GM23248 (cell line): Measurements from ENCODE around the gene STT3A. TPM values are rescaled to one million over a fixed set of nuclear protein-coding genes. Genes with fewer than 3 reads are reported as not detected.

Source experiments
- DNase-seq: peaks from one replicate; pipeline ENCODE4 v3.0.0-alpha.2; 2015
- H2AFZ ChIP-seq: fragments of 200-600 bp; sonication (generic); 2 replicates; pipeline ENCODE4 v1.6.1; 2016; ENCODE audit warnings: antibody characterized with exemption
- H3F3A ChIP-seq: fragments of 200-600 bp; sonication (generic); 2 replicates; pipeline ENCODE4 v1.6.1; 2016; ENCODE audit warnings: mild to moderate bottlenecking, antibody characterized with exemption, mixed run types; ENCODE audit not compliant: insufficient read depth
- H3K27ac ChIP-seq: fragments of 200-600 bp; sonication (generic); 2 replicates; pipeline ENCODE4 v1.5.1; 2016; ENCODE audit warnings: mild to moderate bottlenecking
- H3K27me3 ChIP-seq: fragments of 200-600 bp; sonication (generic); replicated peaks from 2 replicates; pipeline ENCODE4 v1.6.1; 2016; ENCODE audit warnings: mild to moderate bottlenecking; ENCODE audit not compliant: insufficient read depth
- H3K36me3 ChIP-seq: fragments of 200-600 bp; sonication (generic); 2 replicates; pipeline ENCODE4 v1.6.1; 2016; ENCODE audit warnings: low read depth, mild to moderate bottlenecking
- H3K4me1 ChIP-seq: fragments of 200-600 bp; sonication (generic); 2 replicates; pipeline ENCODE4 v1.6.1; 2016; ENCODE audit warnings: mild to moderate bottlenecking; ENCODE audit not compliant: insufficient read depth
- H3K4me2 ChIP-seq: fragments of 200-600 bp; sonication (generic); one replicate; pipeline ENCODE4 v1.6.1; 2016; ENCODE audit warnings: mild to moderate bottlenecking; ENCODE audit not compliant: unreplicated experiment
- H3K4me3 ChIP-seq: fragments of 200-600 bp; sonication (generic); 2 replicates; pipeline ENCODE4 v1.5.1; 2016; ENCODE audit warnings: mild to moderate bottlenecking
- H3K79me2 ChIP-seq: fragments of 200-600 bp; sonication (generic); 2 replicates; pipeline ENCODE4 v1.6.1; 2016; ENCODE audit warnings: mild to moderate bottlenecking; ENCODE audit not compliant: insufficient read depth
- H3K9ac ChIP-seq: fragments of 200-600 bp; sonication (generic); 2 replicates; pipeline ENCODE4 v1.6.1; 2016; ENCODE audit warnings: mild to moderate bottlenecking
- H3K9me2 ChIP-seq: fragments of 200-600 bp; sonication (generic); 2 replicates; pipeline ENCODE4 v1.6.1; 2016; ENCODE audit warnings: mixed run types, mild to moderate bottlenecking, moderate library complexity; ENCODE audit not compliant: insufficient read depth
- H3K9me3 ChIP-seq: fragments of 200-600 bp; sonication (generic); one replicate; pipeline ENCODE4 v1.6.1; 2017; ENCODE audit warnings: low read depth
- H4K20me1 ChIP-seq: fragments of 200-600 bp; sonication (generic); 2 replicates; pipeline ENCODE4 v1.6.0; 2016; ENCODE audit not compliant: insufficient read depth
- EZH2 ChIP-seq: fragments of 200-600 bp; sonication (generic); IDR thresholded peaks from 2 replicates; pipeline ENCODE4 v1.6.1; 2018; ENCODE audit warnings: antibody characterized with exemption, mild to moderate bottlenecking; ENCODE audit not compliant: insufficient read depth, poor library complexity, severe bottlenecking
- EZH2phosphoT487 ChIP-seq: fragments of 200-600 bp; sonication (generic); IDR thresholded peaks from 2 replicates; pipeline ENCODE4 v1.6.1; 2018; ENCODE audit warnings: antibody characterized with exemption, moderate library complexity, mild to moderate bottlenecking, low read depth; ENCODE audit not compliant: insufficient read depth
- WGBS, 2 experiments: methylation state at CpG; one replicate each; pipeline ENCODE4 v1.1.6; 2015 to 2017; ENCODE audit warnings: low lambda C conversion rate in 2 of 2, low coverage in 1 of 2; ENCODE audit errors: missing lambda C conversion rate in 2 of 2; 5-methylcytosine and 5-hydroxymethylcytosine counted together
- in situ Hi-C: fragments of 300-500 bp; cut with MboI; formaldehyde crosslinking; loops from 2 replicates; pipeline ENCODE4 v1.15.0; 2020
- polyA plus RNA-seq: library from polyadenylated mRNA; unstranded; fragments of >200 nt; fragmentation: Nextera tagmentation; extraction: Ambion mirVana; gene quantifications from 2 replicates; pipeline ENCODE4 v1.2.1, GENCODE V29; 2016
- total RNA-seq: library from RNA; depleted of rRNA; stranded (reverse); fragments of >200 nt; shearing (Covaris generic); gene quantifications from 2 replicates; pipeline ENCODE4 v1.2.3, GENCODE V29; 2014

Gene STT3A
- total and polyA plus RNA-seq, 2 experiments from 2014 or later: 245 to 289 TPM

- Histone ChIP-seq H3K9me2 (no peaks in the 10 kb centered on the region), H3K4me2 (no peak overlapping the region), H3K9me3 (no peaks in the 10 kb centered on the region), H3K4me1 (no peaks in the 10 kb centered on the region), H2AFZ (no peak overlapping the region), H3K9ac (no peak overlapping the region), H3K36me3 (no peaks in the 10 kb centered on the region), H3K4me3 (no peak overlapping the region), H3K27ac (no peak overlapping the region), H3F3A (no peaks in the 10 kb centered on the region), H3K27me3 (no peaks in the 10 kb centered on the region; the same call in none of the 2 replicates), H4K20me1 (no peaks in the 10 kb centered on the region), H3K79me2 (no peaks in the 10 kb centered on the region)
- 37% methylated on average over 1 of the region's 1 CpG for WGBS, 2 experiments
- DNase-seq: no peak
- in situ Hi-C loops: no loop called here
- TF ChIP-seq EZH2: no peak
- TF ChIP-seq EZH2phosphoT487: no peak
These were observed 39.3 kb upstream of the STT3A start for GRCh38 chr11:125553357-125553756.

GRCh38 chr11:125554038-125554437, 38.6 kb upstream of the STT3A start:
- Histone ChIP-seq H2AFZ (no peak overlapping the region), H4K20me1 (no peaks in the 10 kb centered on the region), H3K9me3 (no peaks in the 10 kb centered on the region), H3K27ac (no peak overlapping the region), H3K36me3 (no peaks in the 10 kb centered on the region), H3K9ac (no peak overlapping the region), H3K4me2 (no peak overlapping the region), H3K79me2 (no peaks in the 10 kb centered on the region), H3K27me3 (no peaks in the 10 kb centered on the region; the same call in 1 of the 2 replicates), H3K4me1 (no peaks in the 10 kb centered on the region), H3F3A (no peaks in the 10 kb centered on the region), H3K4me3 (no peak overlapping the region), H3K9me2 (no peaks in the 10 kb centered on the region)
- 47% methylated on average over 3 of the region's 3 CpGs for WGBS, 2 experiments
- no peak for DNase-seq
- TF ChIP-seq EZH2: no peak
- no peak for TF ChIP-seq EZH2phosphoT487
- in situ Hi-C loops: no loop called here

- Histone ChIP-seq H3F3A (no peaks in the 10 kb centered on the region), H4K20me1 (no peaks in the 10 kb centered on the region), H3K79me2 (no peaks in the 10 kb centered on the region), H2AFZ (no peak overlapping the region), H3K9me2 (no peaks in the 10 kb centered on the region), H3K4me3 (no peak overlapping the region), H3K27ac (no peak overlapping the region), H3K9me3 (no peaks in the 10 kb centered on the region), H3K27me3 (0 out of 2 replicates have a peak, but pooled peaks cover 3% of the 10 kb centered on the region), H3K4me2 (no peak overlapping the region), H3K36me3 (no peaks in the 10 kb centered on the region), H3K4me1 (no peaks in the 10 kb centered on the region), H3K9ac (no peak overlapping the region)
- TF ChIP-seq EZH2: no peak
- TF ChIP-seq EZH2phosphoT487: no peak
- DNase-seq: no peak
- 64 to 69% methylated on average over 3 of the region's 3 CpGs for WGBS, 2 experiments
- in situ Hi-C loops: no loop called here
These were observed 32.8 kb upstream of the STT3A start for GRCh38 chr11:125559888-125560287.

- Histone ChIP-seq H3K9me3 (no peaks in the 10 kb centered on the region), H3K27ac (no peak overlapping the region), H3K9me2 (no peaks in the 10 kb centered on the region), H3K79me2 (no peaks in the 10 kb centered on the region), H3K4me2 (no peak overlapping the region), H3K36me3 (no peaks in the 10 kb centered on the region), H3K27me3 (0 out of 2 replicates have a peak, but pooled peaks cover 3% of the 10 kb centered on the region), H4K20me1 (no peaks in the 10 kb centered on the region), H3K4me3 (no peak overlapping the region), H3F3A (no peaks in the 10 kb centered on the region), H3K9ac (no peak overlapping the region), H3K4me1 (no peaks in the 10 kb centered on the region), H2AFZ (no peak overlapping the region)
- 64 to 67% methylated on average over 1 of the region's 1 CpG for WGBS, 2 experiments
- in situ Hi-C loops: no loop called here
- DNase-seq: no peak
- no peak for TF ChIP-seq EZH2phosphoT487
- TF ChIP-seq EZH2: no peak
These were observed 30.7 kb upstream of the STT3A start for GRCh38 chr11:125561924-125562323.

GRCh38 chr11:125562430-125562829, 30.2 kb upstream of the STT3A start:
- no peak overlapping the region for H3K27ac ChIP-seq
- H3K4me1 ChIP-seq: no peaks in the 10 kb centered on the region
- H3K9me3 ChIP-seq: no peaks in the 10 kb centered on the region
- no peak overlapping the region for H3K4me3 ChIP-seq
- no peaks in the 10 kb centered on the region for H3K9me2 ChIP-seq
- no peak overlapping the region for H3K9ac ChIP-seq
- H3K27me3 ChIP-seq: 0 out of 2 replicates have a peak, but pooled peaks cover 3% of the 10 kb centered on the region
- in situ Hi-C loops: no loop called here
- H3K4me2 ChIP-seq: no peak overlapping the region
- TF ChIP-seq EZH2 (no peak), EZH2phosphoT487 (no peak)
- DNase-seq: no peak
- WGBS, 2 experiments: 31 to 32% methylated on average over 4 of the region's 4 CpGs
- no peaks in the 10 kb centered on the region for H3K36me3 ChIP-seq
- H3K79me2 ChIP-seq: no peaks in the 10 kb centered on the region
- H2AFZ ChIP-seq: no peak overlapping the region
- H3F3A ChIP-seq: no peaks in the 10 kb centered on the region
- H4K20me1 ChIP-seq: no peaks in the 10 kb centered on the region
